Common myeloid progenitor, CD34-positive (primary cell): ENCODE data around the gene AMPD3.

ENCODE experiments used
- CTCF ChIA-PET: fragments of 350-600 bp; sonication (Branson Sonifier 250); formaldehyde crosslinking; loops from one replicate; lab custom pipeline; 2021; ENCODE audit warnings: antibody characterized with exemption; lab: Charles Lee
- POLR2A ChIA-PET: fragments of 350-600 bp; sonication (Branson Sonifier 250); formaldehyde crosslinking; loops from one replicate; lab custom pipeline; 2021; ENCODE audit warnings: antibody characterized with exemption; lab: Charles Lee
- DNase-seq, 3 donors: peaks; one replicate each; pipeline versions ENCODE4 v3.0.0 to v3.0.0-alpha.2; 2013
- H3K27ac ChIP-seq, 2 experiments: 1 replicate in 1 of 2; 2 replicates in 1 of 2; pipeline ENCODE4 v1.7.0; 2013; ENCODE audit warnings: inconsistent platforms in 2 of 2, low read length in 2 of 2, mild to moderate bottlenecking in 2 of 2, low read depth in 1 of 2, moderate library complexity in 1 of 2; ENCODE audit not compliant: severe bottlenecking in 2 of 2, insufficient read depth in 1 of 2, poor library complexity in 1 of 2
- H3K27me3 ChIP-seq, 5 experiments: replicated peaks in 2 of 5; 1 replicate in 3 of 5; 2 replicates in 2 of 5; pipeline versions ENCODE4 v1.6.1 to v1.7.0; 2013; ENCODE audit warnings: low read length in 4 of 5, mild to moderate bottlenecking in 2 of 5, moderate library complexity in 2 of 5, inconsistent platforms in 1 of 5; ENCODE audit not compliant: insufficient read depth in 5 of 5, control insufficient read depth in 4 of 5
- H3K36me3 ChIP-seq, 4 experiments: 1 replicate in 2 of 4; 2 replicates in 2 of 4; pipeline versions ENCODE4 v1.6.1 to v1.7.0; 2013; ENCODE audit warnings: low read length in 3 of 4, control low read depth in 1 of 4, mild to moderate bottlenecking in 1 of 4; ENCODE audit not compliant: control insufficient read depth in 4 of 4, insufficient read depth in 4 of 4
- H3K4me1 ChIP-seq, 4 experiments: 1 replicate in 3 of 4; 2 replicates in 1 of 4; pipeline versions ENCODE4 v1.6.1 to v1.7.1; 2013; ENCODE audit warnings: low read length in 3 of 4, mild to moderate bottlenecking in 3 of 4, control low read depth in 1 of 4, inconsistent platforms in 1 of 4, moderate library complexity in 1 of 4; ENCODE audit not compliant: control insufficient read depth in 4 of 4, insufficient read depth in 4 of 4; ENCODE audit errors: control extremely low read depth in 1 of 4
- H3K4me3 ChIP-seq, 7 experiments: 1 replicate in 4 of 7; 2 replicates in 3 of 7; pipeline versions ENCODE4 v1.5.1 to v1.7.0; 2013; ENCODE audit warnings: mild to moderate bottlenecking in 7 of 7, low read length in 6 of 7, moderate library complexity in 6 of 7, inconsistent platforms in 2 of 7, low read depth in 2 of 7, control low read depth in 1 of 7; ENCODE audit not compliant: insufficient read depth in 4 of 7, control insufficient read depth in 1 of 7; ENCODE audit errors: extremely low read depth in 1 of 7
- H3K9me3 ChIP-seq, 5 experiments: 1 replicate in 4 of 5; 2 replicates in 1 of 5; pipeline versions ENCODE4 v1.6.1 to v1.7.1; 2013; ENCODE audit warnings: low read length in 4 of 5, mild to moderate bottlenecking in 2 of 5, inconsistent platforms in 1 of 5, low read depth in 1 of 5, moderate library complexity in 1 of 5; ENCODE audit not compliant: control insufficient read depth in 4 of 5, insufficient read depth in 2 of 5; ENCODE audit errors: control extremely low read depth in 1 of 5
- WGBS: methylation state at CpG from one replicate; pipeline ENCODE4 v1.1.5; 2013; ENCODE audit not compliant: insufficient coverage; 5-methylcytosine and 5-hydroxymethylcytosine counted together

The AMPD3 gene

GRCh38 chr11:10478574-10479550 is 23.8 kb downstream of the AMPD3 start:
- Histone ChIP-seq H3K27me3 (no peaks in the 10 kb centered on the region), H3K4me1 (peaks cover 0 to 6% (median 5%) of the 10 kb centered on the region in 4 experiments), H3K36me3 (peaks cover 10 to 88% (median 56%) of the 10 kb centered on the region in 4 experiments), H3K27ac (no peak overlapping the region), H3K9me3 (no peaks in the 10 kb centered on the region), H3K4me3 (no peak overlapping the region)
- ChIA-PET CTCF (interaction anchor here (0.8 to 2.6 kb wide), 5 partner anchors 10 to 73 kb away, joined by 3 to 8 read pairs (median 4); no protein-coding TSS in a partner anchor), POLR2A (interaction anchor here (0.8 kb wide), 1 partner anchor 20 kb away, joined by 4 read pairs; no protein-coding TSS in a partner anchor)
- no peak for DNase-seq
- WGBS = 100% methylated on average over 10 of the region's 16 CpGs

- Histone ChIP-seq H3K9me3 (no peaks in the 10 kb centered on the region), H3K36me3 (peaks cover 13 to 89% (median 59%) of the 10 kb centered on the region in 4 experiments), H3K4me3 (no peak overlapping the region), H3K27ac (no peak overlapping the region), H3K4me1 (peaks cover 0 to 6% (median 5%) of the 10 kb centered on the region in 4 experiments), H3K27me3 (no peaks in the 10 kb centered on the region)
- CTCF ChIA-PET = interaction anchor here (0.8 to 2.6 kb wide), 8 partner anchors 8 to 74 kb away, joined by 3 to 8 read pairs (median 3); no protein-coding TSS in a partner anchor
- POLR2A ChIA-PET = no interaction called here
- DNase-seq = no peak
- 84% methylated on average over 4 of the region's 6 CpGs for WGBS
Measured at GRCh38 chr11:10480026-10480425, 25.0 kb downstream of the AMPD3 start.

- H3K4me1 ChIP-seq = peaks cover 0 to 6% (median 5%) of the 10 kb centered on the region in 4 experiments
- DNase-seq = no peak
- H3K36me3 ChIP-seq = peaks cover 15 to 85% (median 59%) of the 10 kb centered on the region in 4 experiments
- H3K4me3 ChIP-seq = no peak overlapping the region
- WGBS = 100% methylated on average over 1 of the region's 2 CpGs
- no peak overlapping the region for H3K27ac ChIP-seq
- H3K27me3 ChIP-seq = no peaks in the 10 kb centered on the region
- ChIA-PET POLR2A (no interaction called here), CTCF (interaction anchor here (1.0 to 2.6 kb wide), 5 partner anchors 17 to 75 kb away, joined by 3 to 8 read pairs (median 3); no protein-coding TSS in a partner anchor)
- H3K9me3 ChIP-seq = no peaks in the 10 kb centered on the region
Measured at GRCh38 chr11:10480760-10481159, 25.7 kb downstream of the AMPD3 start.

GRCh38 chr11:10481560-10482349 is 26.7 kb downstream of the AMPD3 start:
- CTCF ChIA-PET = interaction anchor here (1.0 to 1.5 kb wide), 2 partner anchors 13 to 18 kb away, joined by 3 to 4 read pairs; no protein-coding TSS in a partner anchor
- Histone ChIP-seq H3K27ac (no peak overlapping the region), H3K4me3 (no peak overlapping the region), H3K36me3 (peaks cover 14 to 88% (median 67%) of the 10 kb centered on the region in 4 experiments), H3K9me3 (no peaks in the 10 kb centered on the region), H3K27me3 (no peaks in the 10 kb centered on the region), H3K4me1 (peaks cover 0 to 6% (median 1%) of the 10 kb centered on the region in 4 experiments)
- POLR2A ChIA-PET = no interaction called here
- DNase-seq = no peak
- WGBS = 94% methylated on average over 11 of the region's 16 CpGs

- POLR2A ChIA-PET = no interaction called here
- WGBS = 83% methylated on average over 1 of the region's 1 CpG
- Histone ChIP-seq H3K27ac (no peak overlapping the region), H3K4me3 (no peak overlapping the region), H3K9me3 (no peaks in the 10 kb centered on the region), H3K4me1 (no peaks in the 10 kb centered on the region), H3K27me3 (no peaks in the 10 kb centered on the region), H3K36me3 (peaks cover 20 to 91% (median 72%) of the 10 kb centered on the region in 4 experiments)
- CTCF ChIA-PET = interaction anchor here (0.9 to 1.5 kb wide), 2 partner anchors 12 to 69 kb away, joined by 4 read pairs; no protein-coding TSS in a partner anchor
- DNase-seq = no peak
Measured at GRCh38 chr11:10483174-10483573, 28.1 kb downstream of the AMPD3 start.

GRCh38 chr11:10483584-10483983 is 28.5 kb downstream of the AMPD3 start:
- WGBS = 90% methylated on average over 2 of the region's 3 CpGs
- Histone ChIP-seq H3K4me3 (no peak overlapping the region), H3K9me3 (no peaks in the 10 kb centered on the region), H3K4me1 (no peaks in the 10 kb centered on the region), H3K27me3 (no peaks in the 10 kb centered on the region), H3K36me3 (peaks cover 23 to 91% (median 73%) of the 10 kb centered on the region in 4 experiments), H3K27ac (no peak overlapping the region)
- no peak for DNase-seq
- ChIA-PET CTCF (interaction anchor here (0.9 kb wide), 1 partner anchor 70 kb away, joined by 4 read pairs; no protein-coding TSS in a partner anchor), POLR2A (no interaction called here)
